GM10266 (cell line): ENCODE data around the gene HEBP1.

Experiments
- DNase-seq: peaks from one replicate; pipeline ENCODE4 v3.0.0; 2012; ENCODE audit errors: extremely low spot score
- TF ChIP-seq, protein P1 (sequence below): IDR thresholded peaks from 2 replicates; pipeline ENCODE4 v1.5.1; 2012; ENCODE audit warnings: mild to moderate bottlenecking, low read depth; ENCODE audit not compliant: control insufficient read depth, insufficient read depth; ENCODE audit errors: missing control alignments

HEBP1 gene

DNA sequence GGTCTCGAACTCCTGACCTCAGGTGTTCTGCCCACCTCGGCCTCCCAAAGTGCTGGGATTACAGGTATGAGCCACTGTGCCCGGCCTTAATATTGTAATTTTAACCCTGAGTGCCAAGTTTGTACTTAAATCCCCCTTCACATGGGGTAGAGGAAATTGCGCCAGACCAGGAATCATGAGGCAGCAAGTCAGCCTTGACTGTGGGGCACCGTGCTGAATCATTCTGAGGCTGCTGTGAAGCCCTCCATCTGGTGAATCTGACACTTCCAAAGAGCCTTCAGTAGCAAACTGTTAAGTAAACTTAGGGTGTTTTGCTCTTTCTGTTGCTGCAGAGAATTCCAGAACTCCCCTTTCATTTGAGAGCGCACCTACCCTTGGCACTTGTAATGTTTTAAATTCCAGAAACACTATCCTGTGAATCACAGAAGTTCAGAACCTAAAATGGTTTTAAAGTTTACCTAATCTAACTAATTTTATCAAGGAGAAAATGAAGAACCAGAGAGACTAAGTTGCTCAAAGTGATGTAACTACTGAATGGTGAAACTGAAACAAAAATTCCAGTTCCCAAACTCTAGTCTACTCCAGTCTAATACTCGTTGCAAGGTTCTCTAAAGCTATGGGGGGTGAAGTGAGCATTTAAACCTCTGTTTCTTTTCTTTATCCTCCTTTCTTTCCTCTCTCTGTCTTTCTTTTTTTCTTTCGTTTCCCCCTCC, 7.5 kb downstream of the HEBP1 start:
- TF ChIP-seq, protein P1, sequence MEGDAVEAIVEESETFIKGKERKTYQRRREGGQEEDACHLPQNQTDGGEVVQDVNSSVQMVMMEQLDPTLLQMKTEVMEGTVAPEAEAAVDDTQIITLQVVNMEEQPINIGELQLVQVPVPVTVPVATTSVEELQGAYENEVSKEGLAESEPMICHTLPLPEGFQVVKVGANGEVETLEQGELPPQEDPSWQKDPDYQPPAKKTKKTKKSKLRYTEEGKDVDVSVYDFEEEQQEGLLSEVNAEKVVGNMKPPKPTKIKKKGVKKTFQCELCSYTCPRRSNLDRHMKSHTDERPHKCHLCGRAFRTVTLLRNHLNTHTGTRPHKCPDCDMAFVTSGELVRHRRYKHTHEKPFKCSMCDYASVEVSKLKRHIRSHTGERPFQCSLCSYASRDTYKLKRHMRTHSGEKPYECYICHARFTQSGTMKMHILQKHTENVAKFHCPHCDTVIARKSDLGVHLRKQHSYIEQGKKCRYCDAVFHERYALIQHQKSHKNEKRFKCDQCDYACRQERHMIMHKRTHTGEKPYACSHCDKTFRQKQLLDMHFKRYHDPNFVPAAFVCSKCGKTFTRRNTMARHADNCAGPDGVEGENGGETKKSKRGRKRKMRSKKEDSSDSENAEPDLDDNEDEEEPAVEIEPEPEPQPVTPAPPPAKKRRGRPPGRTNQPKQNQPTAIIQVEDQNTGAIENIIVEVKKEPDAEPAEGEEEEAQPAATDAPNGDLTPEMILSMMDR, result no peak
- DNase-seq, result no peak

DNA sequence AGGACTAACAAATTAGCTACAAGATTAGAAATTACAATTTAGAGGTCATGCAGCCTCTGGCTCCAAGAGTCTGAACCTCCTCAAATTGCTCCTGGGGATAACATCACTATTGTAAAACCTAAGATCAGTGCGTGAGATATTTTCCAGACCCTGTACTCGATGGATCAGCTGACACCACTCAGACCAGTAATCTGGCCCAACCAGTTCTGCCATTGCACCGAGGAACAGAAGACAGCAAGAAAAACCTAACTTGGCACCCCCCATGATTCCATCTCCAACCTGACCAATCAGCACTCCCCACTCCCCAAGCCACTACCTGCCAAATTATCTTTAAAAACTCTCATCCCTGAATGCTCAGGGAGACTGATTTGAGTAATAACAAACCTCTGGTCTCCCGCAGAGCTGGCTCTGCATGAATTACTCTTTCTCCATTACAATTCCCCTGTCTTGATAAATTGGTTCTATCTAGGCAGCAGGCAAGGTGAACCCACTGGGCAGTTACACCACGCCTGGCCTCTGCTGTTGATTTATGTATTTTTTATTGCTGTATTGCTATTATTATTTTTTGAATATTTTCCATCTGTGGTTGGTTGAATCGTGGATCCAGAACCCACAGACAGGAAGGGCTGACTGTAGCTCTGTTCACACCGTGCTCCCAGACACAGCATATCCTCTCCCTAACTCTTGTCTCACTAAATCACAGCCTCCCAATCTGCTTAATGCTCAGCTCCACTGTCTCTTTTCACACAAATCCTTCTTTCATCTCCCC, 9.2 kb downstream of the HEBP1 start:
- TF ChIP-seq, protein P1, result no peak
- DNase-seq, result no peak

DNA sequence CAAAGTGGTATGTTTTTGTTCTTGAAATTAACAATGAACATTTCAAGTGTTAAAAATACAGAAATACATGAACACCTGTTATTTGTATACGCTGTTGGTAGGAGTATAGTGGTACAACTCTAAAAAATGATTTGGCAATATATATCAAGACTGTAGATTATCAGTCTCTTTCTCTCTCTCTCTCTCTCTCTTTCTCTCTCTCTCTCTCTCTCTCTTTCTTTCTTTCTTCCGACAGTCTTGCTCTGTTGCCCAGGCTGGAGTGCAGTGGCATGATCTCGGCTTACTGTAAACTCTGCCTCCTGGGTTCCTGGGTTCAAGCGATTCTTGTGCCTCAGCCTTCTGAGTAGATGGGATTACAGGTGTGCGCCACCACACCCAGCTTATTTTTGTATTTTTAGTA, 12.6 kb downstream of the HEBP1 start:
- DNase-seq, result no peak
- TF ChIP-seq, protein P1, result no peak

DNA sequence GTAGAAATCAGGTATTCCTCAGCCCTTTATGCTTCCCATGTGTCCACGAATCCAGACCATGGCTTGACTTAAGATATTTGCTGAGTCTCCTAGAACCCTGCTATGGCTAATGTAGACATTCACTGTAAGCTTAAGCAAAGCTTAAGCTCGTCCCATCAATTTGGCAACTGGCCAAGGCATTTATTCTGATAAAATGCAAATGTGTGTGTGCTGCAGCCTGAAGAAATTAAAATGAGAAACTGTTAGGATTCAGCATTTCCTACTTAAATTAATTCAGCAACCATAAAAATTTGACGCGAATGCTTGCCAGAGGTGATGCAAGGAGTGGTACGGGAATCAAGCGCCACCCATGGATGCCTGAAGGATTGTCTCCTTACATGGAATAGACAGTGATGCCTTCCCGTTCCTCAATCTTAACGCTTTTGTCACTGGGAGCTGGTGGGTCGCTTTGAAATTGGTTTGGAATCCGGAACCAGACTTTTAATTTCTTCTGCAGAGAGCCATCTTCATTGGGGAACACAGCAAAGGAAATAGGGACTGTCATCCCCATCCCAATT, 13.2 kb downstream of the HEBP1 start:
- TF ChIP-seq, protein P1, result no peak
- DNase-seq, result no peak

DNA sequence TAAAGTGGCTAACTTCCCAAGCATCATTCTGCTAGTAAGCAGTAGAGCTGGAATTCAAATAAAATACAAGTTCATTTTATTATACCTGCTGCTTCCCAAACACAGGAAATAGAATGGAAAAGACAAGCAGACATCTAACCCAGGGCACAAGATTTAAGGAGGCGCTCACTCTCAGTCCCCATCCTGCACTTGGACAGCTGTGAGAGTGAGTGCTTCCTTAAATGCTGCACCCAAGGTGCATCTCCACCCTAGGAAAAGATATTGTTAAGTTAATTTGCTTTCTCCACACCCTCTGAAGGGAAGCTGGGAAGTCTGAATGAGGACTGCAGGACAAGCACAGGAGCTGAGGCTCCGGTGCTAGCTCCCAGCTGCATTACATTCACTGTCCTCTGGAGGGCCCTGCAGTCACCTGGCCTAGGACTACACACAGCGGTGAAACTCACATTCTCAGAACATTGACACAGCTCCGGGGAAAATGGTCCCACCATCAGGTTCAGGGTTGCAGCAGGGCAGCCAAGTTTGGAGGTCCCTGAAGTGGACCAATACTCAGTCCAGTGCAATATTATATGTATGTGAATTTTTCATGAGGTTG, 14.2 kb downstream of the HEBP1 start:
- DNase-seq, result no peak
- TF ChIP-seq, protein P1, result peak; percentile 24

DNA sequence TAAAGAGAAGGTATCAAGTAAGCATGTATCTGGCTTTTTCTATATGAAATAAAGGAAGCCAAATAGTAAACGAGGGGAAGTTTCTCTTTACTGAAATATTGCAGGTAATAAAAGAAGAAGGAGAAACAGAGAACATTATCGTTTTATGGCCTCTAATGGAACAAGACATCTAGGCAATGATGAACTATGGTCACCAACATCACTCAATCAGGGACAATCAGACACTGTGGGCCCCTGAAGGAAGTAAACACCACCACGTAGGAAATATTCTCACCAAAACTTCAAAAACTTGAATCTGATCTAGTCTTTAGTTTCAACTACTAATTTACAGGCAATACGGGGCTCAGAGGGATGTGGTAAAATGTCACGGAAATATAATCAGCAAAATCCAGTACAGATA, 15.9 kb downstream of the HEBP1 start:
- TF ChIP-seq, protein P1, result no peak

DNA sequence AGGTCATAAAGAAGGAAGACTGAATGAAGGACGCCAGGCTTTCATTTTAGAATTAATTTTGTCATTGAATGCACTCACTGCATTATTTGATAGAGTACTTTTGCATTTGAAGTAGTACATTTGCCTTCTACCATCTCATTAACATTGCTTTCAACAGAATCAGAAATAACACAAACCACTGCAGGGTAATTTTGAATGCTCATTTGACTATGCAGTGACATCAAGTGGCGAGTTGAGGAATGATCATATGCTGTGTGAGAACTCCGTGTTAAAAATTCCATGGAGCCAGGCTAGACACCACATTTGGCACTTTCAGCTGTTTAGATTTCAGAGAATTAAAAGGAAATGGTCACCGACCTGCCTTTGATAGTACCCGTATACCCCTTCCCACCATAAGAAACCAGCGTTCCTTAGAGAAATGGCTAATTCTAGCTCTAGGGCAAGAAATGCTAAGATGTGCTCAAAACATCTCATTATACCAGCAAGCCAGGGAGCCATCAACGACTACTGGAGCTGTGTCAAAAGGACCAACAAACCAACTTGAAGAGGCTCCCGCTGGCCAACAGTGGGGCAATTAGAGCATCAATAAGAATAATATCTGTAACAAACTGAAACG, 16.5 kb downstream of the HEBP1 start:
- no peak for DNase-seq

More for the DNA sequence above, 15.9 kb downstream of the HEBP1 start:
- DNase-seq, result no peak

More for the DNA sequence above, 16.5 kb downstream of the HEBP1 start:
- TF ChIP-seq, protein P1, result peak; percentile 17
